HepG2 (cell line): ENCODE results near the gene TRIM23. TPM values are rescaled to one million over a fixed set of nuclear protein-coding genes. Genes with fewer than 3 reads are reported as not detected.
A peak's percentile ranks its signal among the peaks of the same experiment; 100 is the strongest.

Experiments
- ATAC-seq: fragments of 200-7000 bp; cut with Tn5 transposase; 3 replicates; pipeline ENCODE4 v1.9.1; 2020; ENCODE audit warnings: mild to moderate bottlenecking, moderate library complexity
- BruUV-seq: library from RNA; stranded (reverse); fragments of 400-500 nt; replicated peaks from 2 replicates; lab custom pipeline; 2021; lab: Mats Ljungman, UMichigan
- CTCF ChIA-PET: fragments of 300-600 bp; formaldehyde crosslinking; extraction: SDS; loops from one replicate; lab custom pipeline; 2021; ENCODE audit warnings: low total read pairs, inconsistent platforms, low intra/inter-chr PET ratio; lab: Yijun Ruan, JAX
- POLR2A ChIA-PET: fragments of 350-600 bp; sonication (Branson Sonifier 250); formaldehyde crosslinking; loops from one replicate; lab custom pipeline; 2020; ENCODE audit warnings: antibody characterized with exemption, inconsistent platforms; lab: Yijun Ruan, JAX
- DNase-seq: peaks from one replicate; pipeline ENCODE4 v3.0.0-alpha.2; 2015; ENCODE audit warnings: low spot score
- FAIRE-seq: peaks from 3 replicates; lab custom pipeline; 2011; peaks lifted over from hg19 to GRCh38; lab: Jason Lieb, UNC
- H2AFZ ChIP-seq: one replicate; pipeline ENCODE4 v1.6.1; 2011; ENCODE audit warnings: low read length, inconsistent platforms
- H3K27ac ChIP-seq: fragments of 300-600 bp; 3 replicates; pipeline ENCODE4 v1.8.0; 2011; ENCODE audit warnings: mixed run types, mild to moderate bottlenecking, mixed read lengths, low read length, inconsistent platforms; ENCODE audit not compliant: insufficient read depth; ENCODE audit errors: extremely low read length
- H3K27me3 ChIP-seq, 2 experiments: fragments of 200-600 bp in 1 of 2; 2 replicates in 1 of 2; 3 replicates in 1 of 2; pipeline versions ENCODE4 v1.6.0 to v1.8.0; 2011; ENCODE audit warnings: low read length in 2 of 2, mild to moderate bottlenecking in 2 of 2, moderate library complexity in 2 of 2, inconsistent platforms in 1 of 2; ENCODE audit not compliant: insufficient read depth in 2 of 2, control insufficient read depth in 1 of 2
- H3K36me3 ChIP-seq, 2 experiments: fragments of 200-600 bp in 1 of 2; replicated peaks in 1 of 2; 2 replicates in 1 of 2; 3 replicates in 1 of 2; pipeline versions ENCODE4 v1.5.1 to v1.8.0; 2011; ENCODE audit warnings: low read length in 2 of 2, inconsistent platforms in 1 of 2; ENCODE audit not compliant: insufficient read depth in 2 of 2, control insufficient read depth in 1 of 2
- H3K4me1 ChIP-seq: 2 replicates; pipeline ENCODE4 v1.5.1; 2012; ENCODE audit warnings: low read length, inconsistent platforms; ENCODE audit not compliant: insufficient read depth
- H3K4me2 ChIP-seq: 2 replicates; pipeline ENCODE4 v1.6.0; 2011; ENCODE audit warnings: low read depth, low read length, inconsistent platforms
- H3K4me3 ChIP-seq, 3 experiments: fragments of 200-600 bp in 1 of 3; sonication (generic), shearing (Covaris generic) in 1 of 3; replicated peaks in 1 of 3; 2 replicates each; pipeline ENCODE4 v1.5.1; 2011 to 2016; ENCODE audit warnings: low read length in 3 of 3, inconsistent platforms in 2 of 3, low read depth in 2 of 3, mild to moderate bottlenecking in 2 of 3, control low read depth in 1 of 3, mixed read lengths in 1 of 3; ENCODE audit not compliant: insufficient read depth in 1 of 3
- H3K79me2 ChIP-seq: one replicate; pipeline ENCODE4 v1.6.1; 2011; ENCODE audit warnings: low read length, inconsistent platforms; ENCODE audit not compliant: insufficient read depth
- H3K9ac ChIP-seq: 2 replicates; pipeline ENCODE4 v1.6.0; 2011; ENCODE audit warnings: mild to moderate bottlenecking, low read depth, low read length, inconsistent platforms; ENCODE audit not compliant: insufficient read depth
- H3K9me3 ChIP-seq: 2 replicates; pipeline ENCODE4 v1.5.1; 2012; ENCODE audit warnings: mild to moderate bottlenecking, low read length
- H4K20me1 ChIP-seq: 2 replicates; pipeline ENCODE4 v1.6.0; 2011; ENCODE audit warnings: inconsistent platforms, mild to moderate bottlenecking, low read length, moderate library complexity; ENCODE audit not compliant: insufficient read depth
- ATF4 ChIP-seq, 2 experiments: fragments of 450-650 bp in 1 of 2; sonication (generic) in 1 of 2; formaldehyde crosslinking; IDR thresholded peaks; 2 replicates each; pipeline versions ENCODE4 v1.5.0 to v1.8.0; 2020 to 2022; ENCODE audit warnings: mild to moderate bottlenecking in 1 of 2, missing genetic modification reagents in 1 of 2
- ERF ChIP-seq: IDR thresholded peaks from 2 replicates; pipeline ENCODE4 v1.6.1; 2018; ENCODE audit warnings: missing biosample characterization, missing genetic modification reagents
- HMGA1 ChIP-seq: sonication (generic); formaldehyde crosslinking; conservative IDR thresholded peaks from 2 replicates; pipeline ENCODE4 v1.4.0; 2020; ENCODE audit warnings: missing genetic modification reagents
- MBD4 ChIP-seq: IDR thresholded peaks from 2 replicates; pipeline ENCODE4 v1.6.1; 2012; ENCODE audit warnings: low read length, inconsistent platforms, borderline replicate concordance
- MYC ChIP-seq: sonication (generic); formaldehyde crosslinking; IDR thresholded peaks from 2 replicates; pipeline ENCODE4 v1.9.0; 2021; ENCODE audit warnings: missing genetic modification reagents, borderline replicate concordance
- NR1H2 ChIP-seq: sonication (generic); formaldehyde crosslinking; IDR thresholded peaks from 2 replicates; pipeline ENCODE4 v1.8.1; 2022; ENCODE audit warnings: low read depth, missing genetic modification reagents, borderline replicate concordance
- RAD51 ChIP-seq: fragments of 450-650 bp; IDR thresholded peaks from 2 replicates; pipeline ENCODE4 v1.6.1; 2016; ENCODE audit warnings: borderline replicate concordance
- TRAFD1 ChIP-seq: sonication (generic); formaldehyde crosslinking; IDR thresholded peaks from 2 replicates; pipeline ENCODE4 v1.5.1; 2020; ENCODE audit warnings: missing genetic modification reagents, mild to moderate bottlenecking, borderline replicate concordance
- ZNF251 ChIP-seq: sonication (generic); formaldehyde crosslinking; IDR thresholded peaks from 2 replicates; pipeline ENCODE4 v1.9.0; 2021; ENCODE audit warnings: mild to moderate bottlenecking, missing genetic modification reagents
- ZNF33A ChIP-seq: sonication (generic); formaldehyde crosslinking; IDR thresholded peaks from 2 replicates; pipeline ENCODE4 v1.5.1; 2020; ENCODE audit warnings: missing genetic modification reagents, mild to moderate bottlenecking, moderate library complexity, borderline replicate concordance
- ZNF501 ChIP-seq: sonication (generic); formaldehyde crosslinking; IDR thresholded peaks from 2 replicates; pipeline ENCODE4 v1.5.1; 2020; ENCODE audit warnings: mild to moderate bottlenecking, moderate library complexity, missing genetic modification reagents
- ZNF83 ChIP-seq: sonication (generic); formaldehyde crosslinking; IDR thresholded peaks from 2 replicates; pipeline ENCODE4 v1.4.0; 2020; ENCODE audit warnings: missing genetic modification reagents, mild to moderate bottlenecking, borderline replicate concordance
- WGBS: methylation state at CpG from one replicate; pipeline ENCODE4 v1.1.6; 2017; ENCODE audit warnings: low lambda C conversion rate; 5-methylcytosine and 5-hydroxymethylcytosine counted together
- in situ Hi-C: cut with HindIII; loops from 2 replicates; pipeline ENCODE4 v1.10.0; 2017; ENCODE audit warnings: low pct_unique_long_range_greater_than_20kb; ENCODE audit not compliant: extremely low pct_ligation_motif_present
- intact Hi-C: fragments of 100-400 bp; cut with micrococcal nuclease; formaldehyde crosslinking; loops from one replicate; pipeline ENCODE4 v1.10.0; 2022; ENCODE audit not compliant: unreplicated experiment
- polyA plus RNA-seq, 8 experiments: library from polyadenylated mRNA; depleted of rRNA in 3 of 8; stranded (reverse) in 7 of 8; unstranded in 1 of 8; fragments of >200 nt; fragmentation: Illumina TruSeq in 4 of 8; extraction: Trizol in 4 of 8; gene quantifications; 2 replicates each; pipeline versions ENCODE4 v1.2.1 to v1.2.3, GENCODE V29; 2011 to 2016; ENCODE audit warnings: low read depth in 4 of 8, missing spikeins in 1 of 8, mixed read lengths in 1 of 8; ENCODE audit not compliant: insufficient read depth in 1 of 8
- total RNA-seq, 5 experiments: library from RNA; depleted of rRNA; stranded (reverse); fragments of >200 nt; fragmentation: Illumina TruSeq; extraction: Trizol; gene quantifications; 2 replicates each; pipeline ENCODE4 v1.2.3, GENCODE V29; 2016; ENCODE audit warnings: low read depth in 1 of 5

The TRIM23 gene
- total and polyA plus RNA-seq, 2 of the 13 experiments (the other 11 are each of a cell fraction or from before 2014, with no cell fraction given), result 4.6 to 11.4 TPM

DNA sequence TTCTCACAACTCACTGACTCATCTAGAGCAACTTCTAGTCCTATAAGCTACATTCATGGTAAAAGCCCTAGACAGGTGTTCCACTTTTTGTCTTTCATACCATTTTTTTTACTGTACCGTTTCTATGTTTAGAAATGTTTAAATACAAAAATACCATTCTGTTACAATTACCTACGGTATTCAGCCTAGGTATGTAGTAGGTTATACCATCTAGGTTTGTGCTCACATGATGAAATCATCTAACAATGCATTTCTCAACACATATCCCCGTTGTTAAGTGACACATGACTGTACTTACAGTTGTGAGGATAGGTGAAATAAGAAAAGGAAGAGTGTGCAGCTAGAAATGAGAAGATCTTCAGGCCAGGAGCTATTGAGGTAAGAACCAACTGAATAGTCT is 67.4 kb downstream of the TRIM23 start:
- H3K79me2 ChIP-seq, result peaks cover 16% of the 10 kb centered on the region
- ChIA-PET POLR2A (no interaction called here), CTCF (no interaction called here)
- ATAC-seq (no peak; the same call in 2 of the 3 replicates), DNase-seq (peak; percentile 4), FAIRE-seq (no peak)
- H3K4me3 ChIP-seq, result no peak overlapping the region
- H3K27me3 ChIP-seq, result no peaks in the 10 kb centered on the region
- peak overlapping the region; percentile 17 for H2AFZ ChIP-seq
- peaks cover 30% of the 10 kb centered on the region for H3K4me1 ChIP-seq
- H3K9ac ChIP-seq, result no peak overlapping the region
- peaks cover 2 to 8% of the 10 kb centered on the region in 2 experiments; a peak in 4 of 5 replicates for H3K36me3 ChIP-seq
- no peaks in the 10 kb centered on the region for H4K20me1 ChIP-seq
- in situ Hi-C loops (no loop called here), intact Hi-C loops (no loop called here)
- H3K9me3 ChIP-seq, result no peaks in the 10 kb centered on the region
- peak overlapping the region; percentile 38; the same call in 1 of the 2 replicates for H3K4me2 ChIP-seq
- WGBS, result 65% methylated on average over 3 of the region's 3 CpGs
- BruUV-seq, result no TSS peak
- peak overlapping the region; percentile 66 for H3K27ac ChIP-seq
- TF ChIP-seq ERF (CRISPR knock-in tag) (no peak), ZNF251 (no peak), ZNF501 (no peak), MYC (no peak), TRAFD1 (no peak), NR1H2 (CRISPR knock-in tag) (no peak), HMGA1 (CRISPR knock-in tag) (no peak), ZNF83 (CRISPR knock-in tag) (no peak), RAD51 (no peak), ATF4 (CRISPR knock-in tag; IDR thresholded peaks at IDR 0.05) (peak in 1 of 2 experiments; percentile 21; a peak in 1 of 4 replicates), MBD4 (no peak), ZNF33A (0 out of 2 replicates have a peak, but pooled peaks have one; percentile 29)
